GM03348 (cell line): ENCODE results near the gene TYRO3.
"Not testable (repeated sequence)": the region's sequence is repeated elsewhere in the genome, so short reads cannot be mapped to it uniquely, and the experiment has no call there.

Experiments used
- DNase-seq: peaks from one replicate; pipeline ENCODE4 v3.0.0; 2012; ENCODE audit warnings: low spot score

TYRO3 gene

DNA sequence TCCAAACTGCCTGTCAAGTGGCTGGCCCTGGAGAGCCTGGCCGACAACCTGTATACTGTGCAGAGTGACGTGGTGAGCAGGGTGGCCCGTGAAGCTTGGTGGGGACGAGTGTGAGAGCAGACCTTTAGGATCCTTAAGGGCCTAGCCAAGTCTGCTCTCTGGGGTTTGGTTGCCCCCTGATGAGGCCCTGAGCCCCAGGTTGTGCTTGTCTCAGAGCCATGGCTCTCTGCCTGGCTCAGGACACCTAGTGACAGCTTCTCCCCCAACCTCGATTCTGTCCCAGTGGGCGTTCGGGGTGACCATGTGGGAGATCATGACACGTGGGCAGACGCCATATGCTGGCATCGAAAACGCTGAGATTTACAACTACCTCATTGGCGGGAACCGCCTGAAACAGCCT is 14.4 kb downstream of the TYRO3 start:
- no peak for DNase-seq

DNA sequence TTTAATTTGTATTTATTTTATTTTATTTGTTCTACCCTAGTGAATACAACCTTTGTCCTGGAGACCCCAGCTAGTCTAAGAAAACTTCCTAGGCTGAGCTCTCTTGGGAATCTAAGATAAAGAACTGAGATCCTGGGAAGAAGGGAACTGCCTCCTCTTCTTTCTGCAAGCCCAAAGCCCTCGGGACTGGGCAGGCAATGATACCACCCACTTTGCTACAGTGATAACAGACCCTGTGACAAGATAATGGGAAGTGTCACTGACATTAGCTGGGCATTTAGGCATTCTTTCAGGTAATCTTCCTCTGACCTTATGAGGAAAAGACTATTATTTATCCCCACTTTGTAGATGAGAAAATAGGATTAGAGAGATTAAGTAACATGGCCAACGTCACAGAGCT is 15.1 kb downstream of the TYRO3 start:
- DNase-seq: no peak

DNA sequence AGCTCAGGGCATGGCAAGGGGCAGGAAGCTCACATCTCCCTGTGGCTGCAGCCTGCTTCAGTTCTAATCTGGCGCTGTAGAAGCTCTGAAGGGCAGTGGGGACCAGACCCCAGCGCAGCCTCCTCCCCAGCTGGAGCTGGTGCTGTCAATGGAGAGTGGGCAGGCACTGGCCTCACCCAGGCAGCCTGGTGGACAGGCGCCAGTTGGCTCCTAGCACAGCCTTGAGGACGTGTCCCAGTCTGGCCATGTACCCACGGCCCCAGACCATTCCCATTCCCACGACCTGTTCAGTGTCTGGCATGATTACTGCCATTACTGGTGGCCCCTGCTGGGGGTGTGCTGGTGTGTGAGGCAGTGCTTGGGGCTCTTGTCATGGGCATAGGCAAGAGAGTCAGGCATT is 16.3 kb downstream of the TYRO3 start:
- no peak for DNase-seq

DNA sequence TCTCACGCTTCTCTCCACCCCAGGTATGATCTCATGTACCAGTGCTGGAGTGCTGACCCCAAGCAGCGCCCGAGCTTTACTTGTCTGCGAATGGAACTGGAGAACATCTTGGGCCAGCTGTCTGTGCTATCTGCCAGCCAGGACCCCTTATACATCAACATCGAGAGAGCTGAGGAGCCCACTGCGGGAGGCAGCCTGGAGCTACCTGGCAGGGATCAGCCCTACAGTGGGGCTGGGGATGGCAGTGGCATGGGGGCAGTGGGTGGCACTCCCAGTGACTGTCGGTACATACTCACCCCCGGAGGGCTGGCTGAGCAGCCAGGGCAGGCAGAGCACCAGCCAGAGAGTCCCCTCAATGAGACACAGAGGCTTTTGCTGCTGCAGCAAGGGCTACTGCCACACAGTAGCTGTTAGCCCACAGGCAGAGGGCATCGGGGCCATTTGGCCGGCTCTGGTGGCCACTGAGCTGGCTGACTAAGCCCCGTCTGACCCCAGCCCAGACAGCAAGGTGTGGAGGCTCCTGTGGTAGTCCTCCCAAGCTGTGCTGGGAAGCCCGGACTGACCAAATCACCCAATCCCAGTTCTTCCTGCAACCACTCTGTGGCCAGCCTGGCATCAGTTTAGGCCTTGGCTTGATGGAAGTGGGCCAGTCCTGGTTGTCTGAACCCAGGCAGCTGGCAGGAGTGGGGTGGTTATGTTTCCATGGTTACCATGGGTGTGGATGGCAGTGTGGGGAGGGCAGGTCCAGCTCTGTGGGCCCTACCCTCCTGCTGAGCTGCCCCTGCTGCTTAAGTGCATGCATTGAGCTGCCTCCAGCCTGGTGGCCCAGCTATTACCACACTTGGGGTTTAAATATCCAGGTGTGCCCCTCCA is 19.1 kb downstream of the TYRO3 start:
- DNase-seq: no peak

DNA sequence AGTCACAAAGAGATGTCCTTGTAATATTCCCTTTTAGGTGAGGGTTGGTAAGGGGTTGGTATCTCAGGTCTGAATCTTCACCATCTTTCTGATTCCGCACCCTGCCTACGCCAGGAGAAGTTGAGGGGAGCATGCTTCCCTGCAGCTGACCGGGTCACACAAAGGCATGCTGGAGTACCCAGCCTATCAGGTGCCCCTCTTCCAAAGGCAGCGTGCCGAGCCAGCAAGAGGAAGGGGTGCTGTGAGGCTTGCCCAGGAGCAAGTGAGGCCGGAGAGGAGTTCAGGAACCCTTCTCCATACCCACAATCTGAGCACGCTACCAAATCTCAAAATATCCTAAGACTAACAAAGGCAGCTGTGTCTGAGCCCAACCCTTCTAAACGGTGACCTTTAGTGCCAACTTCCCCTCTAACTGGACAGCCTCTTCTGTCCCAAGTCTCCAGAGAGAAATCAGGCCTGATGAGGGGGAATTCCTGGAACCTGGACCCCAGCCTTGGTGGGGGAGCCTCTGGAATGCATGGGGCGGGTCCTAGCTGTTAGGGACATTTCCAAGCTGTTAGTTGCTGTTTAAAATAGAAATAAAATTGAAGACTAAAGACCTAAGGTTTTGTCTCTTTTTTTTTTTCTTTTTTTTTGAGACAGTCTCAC is 19.8 kb downstream of the TYRO3 start:
- DNase-seq: no peak

DNA sequence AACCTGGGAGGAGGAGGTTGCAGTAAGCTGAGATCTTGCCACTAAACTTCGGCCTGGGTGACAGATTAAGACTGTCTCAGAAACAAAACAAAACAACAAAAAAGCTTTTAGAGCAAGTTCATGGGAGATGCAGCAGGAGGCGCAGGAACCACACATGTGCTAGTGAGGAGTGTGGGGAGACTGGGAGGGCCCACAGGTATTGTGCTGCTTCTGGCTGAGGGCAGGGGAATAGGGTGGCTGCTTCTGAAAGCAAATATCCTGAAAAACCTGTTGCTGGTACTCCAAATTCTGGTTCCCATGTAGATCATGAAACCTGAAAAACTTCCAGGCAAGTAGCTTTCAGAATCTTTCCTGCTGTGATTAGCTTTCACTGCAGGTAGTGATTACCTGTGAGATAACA is 22.1 kb downstream of the TYRO3 start:
- no peak for DNase-seq

DNA sequence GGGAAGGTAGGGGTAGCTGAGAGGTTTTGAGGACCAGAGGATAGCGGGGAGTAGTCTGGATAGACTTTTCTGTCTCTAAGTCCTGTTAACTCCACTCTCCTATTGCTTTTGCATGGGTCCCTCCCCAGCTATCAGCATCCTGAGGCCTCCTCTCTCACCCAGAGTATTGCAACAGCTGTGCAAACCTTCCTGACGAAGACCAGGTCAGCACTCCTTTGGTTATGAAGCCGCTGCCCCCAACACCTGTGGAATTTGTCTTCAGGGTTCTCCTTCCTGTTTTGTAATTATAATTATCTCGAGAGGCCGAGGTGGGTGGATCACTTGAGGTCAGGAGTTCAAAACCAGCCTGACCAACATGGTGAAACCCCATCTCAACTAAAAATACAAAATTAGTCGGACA is 24.8 kb downstream of the TYRO3 start:
- no peak for DNase-seq

DNA sequence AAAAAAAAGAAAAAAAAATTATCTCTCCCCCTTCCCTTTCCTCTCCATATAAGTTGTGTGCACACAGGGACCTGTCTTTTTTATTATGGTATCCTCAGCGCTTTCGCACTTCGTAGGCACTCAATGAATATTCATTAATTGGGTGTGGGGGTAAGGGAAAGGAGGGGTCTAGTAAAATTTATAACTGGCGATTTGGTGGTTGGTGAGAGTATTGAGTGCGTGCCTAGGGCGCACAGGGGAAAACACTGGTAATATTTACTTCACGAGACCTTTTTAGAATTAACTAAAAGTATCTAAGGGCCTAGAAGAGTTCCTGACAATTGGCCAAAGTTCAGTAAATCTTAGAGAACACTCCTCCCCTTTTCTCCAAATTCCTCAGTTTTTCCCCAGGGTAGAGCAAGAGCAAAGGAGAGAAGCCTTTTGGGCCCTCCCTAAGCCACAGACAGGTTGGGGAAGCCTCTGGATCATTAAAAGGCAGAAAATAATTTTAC is 25.7 kb downstream of the TYRO3 start:
- no peak for DNase-seq

DNA sequence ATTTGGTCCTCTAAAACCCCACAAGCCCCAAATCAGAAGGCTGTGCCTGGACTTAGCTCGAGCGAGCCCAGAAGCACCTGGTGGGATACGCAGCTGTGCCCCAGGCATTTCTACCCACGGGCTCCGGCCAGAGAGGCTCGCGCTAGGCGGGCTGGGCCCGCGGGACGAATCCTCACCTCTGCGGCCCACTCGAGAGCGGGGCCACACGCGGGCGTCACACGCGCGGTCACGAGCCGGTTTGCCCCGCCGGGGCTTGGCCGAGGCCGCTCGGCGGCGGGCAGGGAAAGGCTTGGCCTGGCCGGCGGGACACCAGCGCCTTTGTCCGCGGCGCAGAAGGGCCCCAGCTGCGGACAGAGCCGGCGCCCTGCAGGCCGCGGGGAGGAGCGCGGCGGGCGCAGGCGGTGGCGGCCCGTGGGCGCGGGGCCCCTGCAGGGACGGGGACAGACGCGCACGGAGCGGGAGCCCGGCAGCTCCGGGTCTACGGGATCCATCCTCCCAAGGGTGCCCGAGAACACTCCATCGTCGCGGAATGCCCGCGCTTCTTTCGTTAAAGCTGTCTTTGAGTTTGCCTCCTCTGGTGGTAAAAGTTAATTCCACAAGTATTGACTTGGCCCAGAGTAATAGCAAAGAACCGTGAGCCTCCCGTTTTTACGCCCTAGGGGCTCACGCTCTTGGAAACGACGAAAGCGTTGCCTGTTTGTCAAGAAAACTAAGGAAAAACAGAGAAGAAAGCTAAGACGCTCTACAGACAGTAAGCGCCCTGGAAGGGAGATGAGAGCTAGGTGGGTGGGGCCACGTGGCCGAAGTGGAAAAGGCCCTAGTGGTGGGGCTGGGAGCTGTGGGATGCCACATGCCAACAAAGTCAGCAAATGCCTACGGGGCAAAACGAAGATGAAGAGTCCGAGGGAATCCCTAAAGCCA is 26.4 kb downstream of the TYRO3 start:
- peak; percentile 79 for DNase-seq

DNA sequence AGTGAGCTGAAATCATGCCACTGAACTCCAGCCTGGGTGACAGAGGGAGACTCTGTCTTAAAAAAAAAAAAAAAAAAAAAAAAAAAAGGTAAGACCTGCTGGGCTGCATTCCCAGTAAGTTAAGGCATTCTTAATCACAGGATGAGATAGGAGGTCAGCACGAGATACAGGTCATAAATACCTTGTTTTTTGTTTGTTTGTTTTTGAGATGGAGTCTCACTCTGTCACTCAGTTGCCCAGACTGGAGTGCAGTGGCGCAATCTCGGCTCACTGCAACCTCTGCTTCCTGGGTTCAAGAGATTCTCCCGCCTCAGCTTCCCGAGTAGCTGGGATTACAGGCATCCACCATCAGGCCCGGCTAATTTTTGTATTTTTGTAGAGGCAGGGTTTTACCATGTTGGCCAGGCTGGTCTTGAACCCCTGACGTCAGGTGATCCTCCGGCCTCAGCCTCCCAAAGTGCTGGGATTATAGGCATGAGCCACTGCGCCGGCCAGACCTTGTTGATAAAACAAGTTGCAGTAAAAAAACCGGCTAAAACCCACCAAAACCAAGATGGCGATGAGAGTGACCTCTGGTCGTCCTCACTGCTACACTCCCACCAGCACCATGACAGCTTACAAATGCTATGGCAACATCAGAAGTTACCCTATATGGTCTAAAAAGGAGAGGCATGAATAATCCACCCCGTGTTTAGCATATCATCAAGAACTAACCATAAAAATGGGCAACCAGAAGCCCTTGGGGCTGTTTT is 27.7 kb downstream of the TYRO3 start:
- not testable (repeated sequence) for DNase-seq

DNA sequence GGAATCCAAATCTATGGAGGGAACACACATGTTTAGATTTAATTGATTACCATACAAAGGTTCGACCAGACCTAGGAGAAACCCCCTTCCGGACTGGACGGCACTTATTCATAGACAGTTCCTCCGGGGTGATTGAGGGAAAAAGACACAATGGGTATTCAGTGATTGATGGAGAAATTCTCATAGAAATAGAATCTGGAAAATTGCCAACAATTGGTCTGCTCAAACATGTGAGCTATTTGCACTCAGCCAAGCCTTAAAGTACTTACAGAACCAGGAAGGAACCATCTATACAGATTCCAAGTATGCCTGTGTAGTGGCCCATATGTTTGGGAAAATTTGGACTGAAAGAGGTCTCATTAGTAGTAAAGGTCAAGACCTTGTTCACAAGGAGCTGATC is 30.0 kb downstream of the TYRO3 start:
- not testable (repeated sequence) for DNase-seq

DNA sequence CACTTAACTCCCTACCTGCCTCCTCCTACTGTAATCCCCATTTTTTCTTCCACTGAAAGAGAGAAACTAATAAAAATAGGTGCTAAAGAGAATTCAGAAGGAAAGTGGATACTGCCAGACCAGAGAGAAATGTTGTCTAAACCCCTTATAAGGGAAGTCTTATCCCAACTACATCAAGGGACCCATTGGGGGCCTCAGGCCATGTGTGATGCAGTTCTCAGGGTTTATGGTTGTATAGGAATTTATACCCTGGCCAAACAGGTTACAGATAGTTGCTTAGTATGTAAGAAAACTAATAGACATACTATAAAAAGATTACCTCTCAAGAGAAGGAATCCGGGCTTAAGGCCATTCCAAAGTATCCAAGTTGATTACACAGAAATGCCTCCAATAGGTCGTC is 30.6 kb downstream of the TYRO3 start:
- not testable (repeated sequence) for DNase-seq

DNA sequence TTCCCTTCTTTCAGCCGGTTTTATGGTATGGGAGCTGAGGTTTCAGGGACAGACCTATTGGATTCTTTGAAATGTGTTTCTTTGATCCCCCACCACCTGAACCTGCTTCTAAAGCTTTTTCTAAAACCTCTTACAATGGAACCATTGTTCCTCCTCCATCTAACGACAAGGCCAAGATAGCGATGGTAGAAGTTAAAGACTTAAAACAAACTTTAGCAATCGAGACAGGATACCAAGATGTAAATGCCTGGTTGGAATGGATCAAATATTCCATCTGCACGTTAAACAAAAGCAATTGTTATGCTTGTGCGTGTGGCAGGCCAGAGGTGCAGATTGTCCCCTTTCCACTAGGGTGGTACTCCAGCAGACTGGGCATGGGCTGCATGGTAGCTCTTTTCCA is 32.2 kb downstream of the TYRO3 start:
- not testable (repeated sequence) for DNase-seq

DNA sequence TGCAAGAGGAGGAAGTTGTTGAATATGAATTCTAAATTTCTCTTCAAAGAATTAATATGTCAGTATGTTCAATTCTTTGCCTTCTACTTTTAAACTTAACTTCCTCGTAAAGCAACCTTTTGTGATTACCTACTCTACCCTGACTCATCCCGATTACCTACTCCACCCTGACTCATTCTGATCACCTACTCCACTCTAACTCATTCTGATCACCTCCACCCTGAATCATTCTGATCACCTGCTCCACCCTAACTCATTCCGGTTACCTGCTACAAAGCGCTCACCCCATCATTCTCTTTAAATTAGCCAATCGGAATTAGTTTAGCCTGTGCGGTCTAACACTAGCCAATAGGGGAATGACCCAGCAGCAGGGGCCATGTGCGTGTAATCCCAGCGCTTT is 33.7 kb downstream of the TYRO3 start:
- not testable (repeated sequence) for DNase-seq

DNA sequence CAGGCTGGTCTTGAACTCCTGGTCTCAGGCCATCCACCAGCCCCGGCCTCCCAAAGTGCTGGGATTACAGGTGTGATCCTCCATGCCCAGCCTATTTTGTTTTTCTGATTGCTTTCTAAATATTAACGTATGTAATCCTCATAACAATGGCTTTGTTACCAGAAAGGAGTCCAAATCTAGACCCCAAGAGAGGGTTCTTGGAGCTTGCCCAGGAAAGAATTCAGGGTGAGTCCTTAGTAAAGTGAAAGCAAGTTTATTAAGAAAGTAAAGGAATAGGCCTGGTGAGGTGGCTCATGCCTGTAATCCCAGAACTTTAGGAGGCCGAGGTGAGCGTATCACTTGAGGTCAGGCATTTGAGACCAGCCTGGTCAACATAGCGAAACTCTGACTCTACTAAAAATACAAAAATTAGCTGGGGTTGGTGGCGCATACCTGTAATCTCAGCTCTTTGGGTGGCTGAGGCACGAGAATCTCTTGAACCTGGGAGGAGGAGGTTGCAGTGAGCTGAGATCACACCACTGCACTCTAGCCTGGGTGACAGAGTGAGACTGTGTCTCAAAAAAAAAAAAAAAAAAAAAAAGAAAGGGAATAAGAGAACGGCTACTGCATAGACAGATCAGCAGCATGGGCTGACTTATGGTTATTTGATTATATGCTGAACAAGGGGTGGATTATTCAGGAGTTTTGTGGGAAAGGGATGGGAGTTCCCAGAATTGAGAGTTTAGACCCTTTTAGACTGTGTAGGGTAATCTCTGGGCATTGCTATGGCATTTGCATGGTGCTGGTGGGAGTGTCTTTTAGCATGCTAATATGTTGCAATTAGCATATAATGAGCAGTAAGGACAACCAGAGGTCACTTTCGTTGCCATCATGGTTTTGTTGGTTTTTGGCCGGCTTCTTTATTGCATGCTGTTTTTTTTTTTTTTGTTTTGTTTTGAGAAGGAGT is 36.1 kb downstream of the TYRO3 start:
- no peak for DNase-seq

DNA sequence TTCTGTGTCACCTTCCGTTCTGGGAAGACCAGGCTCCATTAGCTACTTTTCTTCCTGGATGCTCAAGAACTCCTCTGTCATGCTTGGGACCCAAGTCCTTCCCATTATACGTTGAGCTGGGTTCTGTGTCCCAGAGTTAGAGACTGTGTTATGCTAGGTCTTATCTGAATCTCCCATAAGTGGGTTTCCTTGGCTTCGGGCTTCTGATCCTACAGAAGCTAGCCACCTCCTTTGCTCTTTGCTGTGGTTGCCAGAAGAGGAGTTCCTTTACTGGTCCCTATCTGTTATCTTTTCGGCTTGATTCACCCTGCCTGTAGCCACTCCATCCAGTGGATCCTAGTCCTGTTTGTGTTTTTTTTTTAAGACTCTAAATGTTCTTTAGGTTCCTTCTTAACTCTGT is 38.0 kb downstream of the TYRO3 start:
- no peak for DNase-seq

DNA sequence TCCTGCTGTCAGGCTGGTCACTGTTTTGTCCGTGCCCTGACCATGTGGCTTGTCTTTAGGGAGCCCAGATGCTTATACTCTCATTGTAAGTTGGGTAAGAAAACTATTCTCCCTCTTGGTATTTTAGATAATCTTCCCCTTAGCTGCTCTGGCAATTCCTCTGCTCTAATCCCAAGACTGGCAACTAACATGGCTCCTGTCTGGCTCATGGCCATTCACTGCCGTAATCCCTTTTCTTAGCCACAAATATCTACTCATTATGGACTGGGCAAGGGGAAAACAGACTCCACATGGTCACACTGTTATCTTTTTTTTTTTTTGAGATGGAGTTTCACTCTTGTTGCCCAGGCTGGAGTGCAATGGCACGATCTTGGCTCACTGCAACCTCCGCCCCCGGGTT is 38.8 kb downstream of the TYRO3 start:
- no peak for DNase-seq

DNA sequence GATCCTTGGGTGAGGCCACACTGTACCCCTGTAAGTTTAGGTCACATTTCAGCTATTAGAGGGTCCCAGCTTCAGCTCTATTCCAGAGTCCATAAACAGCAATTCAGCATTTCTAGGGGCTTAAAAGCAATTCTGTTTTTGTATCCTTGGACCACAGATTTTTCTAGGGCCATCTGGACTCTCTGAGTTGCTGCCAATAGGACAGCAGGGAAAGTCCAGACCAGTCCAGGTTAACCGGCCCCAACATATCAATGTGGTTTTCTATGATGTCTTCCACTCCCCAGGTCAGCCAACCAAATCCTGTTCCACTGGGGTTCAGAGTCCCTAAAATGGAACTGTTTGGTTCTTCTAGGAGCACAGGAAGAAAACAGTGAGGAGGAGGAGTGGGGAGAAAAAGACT is 40.0 kb downstream of the TYRO3 start:
- DNase-seq: no peak

DNA sequence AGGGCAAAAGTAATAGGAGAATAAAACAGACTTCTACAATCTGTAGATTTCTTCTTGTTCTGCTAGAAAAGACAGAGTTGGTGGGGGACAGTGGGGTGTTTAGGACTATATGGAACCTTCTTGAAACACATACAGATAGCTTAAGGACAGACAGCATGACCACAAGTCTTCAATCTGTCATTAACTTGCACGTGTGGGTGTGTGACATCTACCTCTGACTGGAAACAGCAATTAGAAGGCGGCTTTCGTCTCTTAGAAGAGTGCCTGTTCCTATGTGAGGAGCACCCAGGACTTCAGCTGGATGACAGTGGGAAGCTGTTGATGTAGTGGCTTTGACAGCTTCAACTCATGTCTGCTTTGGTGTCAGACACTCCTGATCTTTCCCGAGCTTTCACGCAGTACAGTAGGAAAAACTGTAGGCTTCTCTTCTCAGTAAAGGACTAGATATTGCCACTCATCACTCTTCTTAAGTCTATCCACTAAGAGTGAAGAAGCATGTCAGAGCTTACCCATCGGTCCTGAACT is 44.5 kb downstream of the TYRO3 start:
- no peak for DNase-seq
